GM21737 (cell line): Measurements from ENCODE around the gene TSN.
"Not testable (repeated sequence)": the region's sequence is repeated elsewhere in the genome, so short reads cannot be mapped to it uniquely, and the experiment has no call there.

Source experiments
- ATAC-seq: cut with Tn5 transposase; IDR thresholded peaks from one replicate; pipeline ENCODE4 v1.9.1; 2021; ENCODE audit warnings: mild to moderate bottlenecking, moderate library complexity; ENCODE audit not compliant: unreplicated experiment

The TSN gene

GRCh38 chr2:121755237-121756111 lies at the start of gene TSN:
Gene TSN (plus strand): TSS chr2:121755651. CDS start chr2:121755780, 129 bp downstream.
- peak; percentile 100 for ATAC-seq

- no peak for ATAC-seq
Measured at GRCh38 chr2:121705958-121706357, 49.5 kb upstream of the TSN start.

GRCh38 chr2:121707344-121707919 lies 48.0 kb upstream of the TSN start:
- ATAC-seq = no peak

GRCh38 chr2:121707920-121708361 lies 47.5 kb upstream of the TSN start:
- no peak for ATAC-seq

GRCh38 chr2:121709776-121710469 lies 45.5 kb upstream of the TSN start:
- ATAC-seq = no peak

- no peak for ATAC-seq
Measured at GRCh38 chr2:121710470-121711170, 44.8 kb upstream of the TSN start.

GRCh38 chr2:121711481-121711880 lies 44.0 kb upstream of the TSN start:
- ATAC-seq = not testable (repeated sequence)

- ATAC-seq = no peak
Measured at GRCh38 chr2:121716126-121716525, 39.3 kb upstream of the TSN start.

- no peak for ATAC-seq
Measured at GRCh38 chr2:121717529-121717928, 37.9 kb upstream of the TSN start.

GRCh38 chr2:121721926-121722325 lies 33.5 kb upstream of the TSN start:
- ATAC-seq = no peak

- no peak for ATAC-seq
Measured at GRCh38 chr2:121722479-121722878, 33.0 kb upstream of the TSN start.

- ATAC-seq = no peak
Measured at GRCh38 chr2:121723316-121723715, 32.1 kb upstream of the TSN start.

GRCh38 chr2:121727332-121727731 lies 28.1 kb upstream of the TSN start:
- no peak for ATAC-seq

- ATAC-seq = no peak
Measured at GRCh38 chr2:121727950-121728349, 27.5 kb upstream of the TSN start.

GRCh38 chr2:121731366-121731765 lies 24.1 kb upstream of the TSN start:
- ATAC-seq = no peak

GRCh38 chr2:121734544-121734943 lies 20.9 kb upstream of the TSN start:
- not testable (repeated sequence) for ATAC-seq

GRCh38 chr2:121735518-121736074 lies 19.9 kb upstream of the TSN start:
- ATAC-seq = no peak

GRCh38 chr2:121736140-121736461 lies 19.4 kb upstream of the TSN start:
- no peak for ATAC-seq

- ATAC-seq = peak; percentile 92
Measured at GRCh38 chr2:121736462-121737336, 18.8 kb upstream of the TSN start, which contains the start of gene NIFK. Gene NIFK (minus strand): TSS chr2:121736875. CDS start chr2:121736850, 25 bp downstream.

GRCh38 chr2:121740973-121741372 lies 14.5 kb upstream of the TSN start:
- no peak for ATAC-seq
